HG03565 (cell line): ENCODE measurements around the gene GSTT4.
"Not testable (repeated sequence)": the region's sequence is repeated elsewhere in the genome, so short reads cannot be mapped to it uniquely, and the experiment has no call there.

Source experiments
- ATAC-seq: cut with Tn5 transposase; IDR thresholded peaks from one replicate; pipeline ENCODE4 v1.9.1; 2021; ENCODE audit warnings: mild to moderate bottlenecking, moderate library complexity; ENCODE audit not compliant: unreplicated experiment

The GSTT4 gene

DNA sequence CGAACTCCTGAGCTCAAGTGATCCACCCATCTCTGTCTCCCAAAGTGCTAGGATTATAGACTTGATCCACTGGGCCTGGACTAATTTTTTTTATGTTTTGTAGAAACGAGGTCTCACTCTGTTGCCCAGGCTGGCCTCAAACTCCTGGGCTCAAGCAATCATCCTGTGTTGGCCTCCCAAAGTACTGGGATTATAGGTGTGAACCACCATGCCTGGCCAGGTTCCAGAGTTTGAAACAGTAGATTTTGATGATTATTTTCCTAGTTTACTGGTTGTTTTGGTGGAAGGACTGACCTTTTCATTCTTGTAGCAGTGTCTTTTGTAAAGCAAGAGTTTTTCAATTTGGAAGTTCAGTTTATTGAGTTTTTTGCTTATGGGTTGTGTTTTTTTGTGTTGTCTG lies 20.8 kb upstream of the GSTT4 start:
- ATAC-seq = no peak

DNA sequence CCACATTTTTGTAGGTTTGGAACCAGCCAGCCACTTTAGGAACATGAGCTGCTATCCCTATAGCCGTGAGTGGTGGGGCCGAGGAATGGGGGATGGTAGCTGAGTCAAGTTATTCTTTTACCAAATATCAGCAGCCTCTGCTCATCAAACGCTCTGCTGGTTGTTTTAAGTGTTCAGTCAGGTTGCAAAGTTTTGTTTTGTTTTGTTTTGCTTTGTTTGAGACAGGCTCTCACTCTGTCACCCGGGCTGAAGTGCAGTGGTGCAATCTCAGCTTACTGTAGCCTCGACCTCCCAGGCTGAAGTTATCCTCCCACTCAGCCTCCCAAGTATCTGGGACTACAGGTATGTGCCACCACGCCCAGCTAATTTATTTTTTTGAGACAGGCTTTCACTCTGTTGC lies 20.2 kb upstream of the GSTT4 start:
- ATAC-seq = no peak

DNA sequence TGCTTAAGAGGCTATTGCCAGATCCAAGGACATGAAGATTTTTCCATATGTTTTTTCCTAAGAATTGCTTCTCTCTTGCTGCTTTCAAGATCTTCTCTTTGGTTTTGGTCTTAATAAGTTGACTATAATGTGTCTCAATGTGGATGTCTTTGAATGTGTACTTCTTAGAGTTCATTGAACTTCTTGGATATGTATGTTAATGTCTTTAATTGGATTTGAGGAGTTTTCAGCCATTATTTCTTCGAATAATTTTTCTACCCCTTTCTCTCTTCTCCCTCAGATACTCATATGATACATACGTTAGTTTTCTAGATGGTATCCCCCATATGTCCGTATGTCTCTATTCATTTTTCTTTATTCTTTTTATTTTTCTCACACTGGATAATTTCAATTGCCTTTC lies 19.1 kb upstream of the GSTT4 start:
- no peak for ATAC-seq

DNA sequence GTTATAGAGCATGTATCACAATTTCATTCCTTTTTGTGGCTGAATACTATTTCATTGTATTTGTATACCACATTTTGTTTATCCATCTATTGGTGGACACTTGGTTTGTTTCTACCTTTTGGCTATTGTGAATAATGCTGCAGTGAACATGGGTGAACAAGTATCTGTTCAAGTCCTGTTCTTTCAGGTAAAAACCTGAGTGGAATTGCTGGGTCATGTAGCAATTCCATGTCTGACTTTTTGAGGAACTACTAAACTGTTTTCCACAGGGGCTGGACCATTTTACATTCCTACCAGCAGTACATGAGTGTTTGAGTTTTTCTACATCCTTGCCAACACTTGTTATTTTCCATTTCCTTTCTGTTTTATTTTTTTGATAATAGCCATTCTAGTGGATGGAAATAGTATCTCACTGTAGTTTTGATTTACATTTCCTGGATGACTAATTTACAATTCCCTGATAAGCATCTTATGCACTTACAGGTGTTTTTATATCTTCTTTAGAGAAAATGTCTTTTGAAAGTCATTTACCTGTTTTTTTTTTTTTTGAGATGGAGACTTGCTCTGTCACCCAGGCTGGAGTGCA lies 18.0 kb upstream of the GSTT4 start:
- no peak for ATAC-seq

DNA sequence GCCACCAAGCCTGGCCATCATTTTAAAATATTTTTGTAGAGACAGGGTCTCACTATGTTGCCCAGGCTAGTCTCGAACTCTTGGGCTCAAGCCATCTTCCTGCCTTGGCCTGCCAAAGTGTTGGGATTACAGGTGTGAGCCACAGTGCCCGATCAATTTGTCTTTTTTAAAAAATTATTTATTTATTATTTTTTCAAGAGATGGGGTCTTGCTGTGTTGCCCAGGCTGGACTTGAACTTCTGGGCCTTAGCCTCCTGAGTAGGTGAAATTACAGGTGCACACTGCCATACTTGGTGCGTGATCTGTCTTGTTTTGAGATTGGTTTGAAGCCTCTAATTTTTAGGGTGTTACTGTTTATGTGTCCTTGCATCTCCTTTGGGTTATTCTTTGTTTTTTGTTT lies 16.1 kb upstream of the GSTT4 start:
- ATAC-seq = no peak

DNA sequence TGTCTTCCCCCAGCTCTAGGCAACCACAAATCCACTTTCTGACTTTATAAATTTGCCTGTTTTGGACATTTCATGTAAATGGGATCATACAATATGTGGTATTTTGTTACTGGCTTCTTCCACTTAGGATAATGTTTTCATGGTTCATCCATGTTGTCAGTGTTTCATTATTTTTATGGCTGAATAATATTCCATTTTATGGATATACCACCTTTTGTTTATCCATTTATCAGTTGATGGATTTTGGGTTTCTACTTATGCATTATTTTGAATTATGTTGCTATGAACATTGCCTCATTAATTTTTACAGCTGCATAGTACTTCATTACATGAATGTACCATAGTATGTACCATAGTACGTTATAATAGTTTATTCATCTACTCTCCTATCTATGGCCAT lies 10.9 kb upstream of the GSTT4 start:
- no peak for ATAC-seq

DNA sequence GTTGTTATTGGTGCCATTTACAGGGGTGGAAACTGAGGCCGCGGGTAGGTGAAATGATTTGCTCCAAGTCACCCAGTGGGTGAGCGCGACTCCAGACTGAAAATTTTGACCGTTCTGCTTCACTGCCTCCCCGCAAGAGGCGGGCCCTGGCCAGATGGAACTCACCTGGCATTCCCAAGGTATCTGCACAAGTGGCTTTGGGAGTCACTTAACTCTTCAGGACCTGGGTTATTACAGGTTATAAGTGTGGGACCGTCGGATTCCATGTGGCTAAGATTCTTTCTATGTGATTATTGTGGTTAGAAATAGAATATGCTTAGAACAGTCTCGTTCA lies 6.4 kb upstream of the GSTT4 start:
- ATAC-seq = no peak

DNA sequence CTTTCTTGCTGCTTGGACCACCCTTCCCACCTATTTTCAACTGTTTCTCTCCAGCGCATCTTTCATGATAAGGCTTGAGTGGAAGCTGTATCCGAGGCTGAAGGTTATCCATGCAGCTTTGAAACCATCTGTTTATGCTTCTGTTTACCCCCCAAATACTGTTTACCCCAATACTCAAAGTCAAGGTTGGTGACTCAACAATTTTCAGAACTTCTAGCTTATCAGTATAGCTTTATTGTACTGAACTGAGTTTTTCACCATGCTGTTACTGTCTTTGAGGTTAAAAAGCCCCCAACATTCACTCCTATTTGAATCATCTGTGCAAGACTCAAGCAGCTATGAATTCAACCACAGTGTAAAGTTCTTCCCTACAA lies 4.8 kb upstream of the GSTT4 start:
- no peak for ATAC-seq

DNA sequence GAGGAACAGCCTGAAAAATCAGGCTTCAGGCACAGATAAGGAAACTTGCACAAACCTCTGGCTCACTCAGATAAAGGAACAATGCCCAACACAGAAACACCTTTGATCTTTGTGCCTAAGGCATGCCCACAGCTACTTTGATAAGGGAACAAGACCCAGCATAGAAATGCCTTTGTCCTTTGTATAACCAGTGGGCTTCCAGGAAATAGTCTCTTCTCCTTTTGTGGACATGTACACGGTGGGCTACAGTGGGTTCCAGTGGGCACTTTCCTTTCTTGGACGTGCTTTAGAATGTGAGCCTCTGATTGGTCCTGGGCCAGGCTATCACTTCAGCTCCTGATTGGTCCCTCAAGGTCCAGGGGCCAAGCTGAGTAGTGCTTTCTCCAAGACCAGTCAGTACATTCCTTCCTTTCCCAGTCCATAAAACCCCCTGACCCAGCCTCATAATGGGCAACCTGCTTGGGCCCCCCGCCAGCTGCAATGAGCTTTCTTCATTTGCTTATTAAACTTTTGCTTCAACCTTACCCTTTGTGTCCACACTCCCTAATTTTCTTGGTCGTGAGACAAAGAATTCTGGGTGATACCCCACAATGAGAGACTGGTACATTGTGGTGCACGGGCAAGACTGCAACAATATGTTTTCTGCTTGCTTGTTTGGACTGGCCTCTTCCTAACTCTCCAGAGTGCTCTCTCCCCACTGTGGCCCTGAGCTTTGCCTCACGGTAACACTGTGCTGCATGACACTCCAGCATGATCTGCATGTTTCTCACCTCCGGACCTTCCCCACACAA lies 4.2 kb upstream of the GSTT4 start:
- no peak for ATAC-seq

DNA sequence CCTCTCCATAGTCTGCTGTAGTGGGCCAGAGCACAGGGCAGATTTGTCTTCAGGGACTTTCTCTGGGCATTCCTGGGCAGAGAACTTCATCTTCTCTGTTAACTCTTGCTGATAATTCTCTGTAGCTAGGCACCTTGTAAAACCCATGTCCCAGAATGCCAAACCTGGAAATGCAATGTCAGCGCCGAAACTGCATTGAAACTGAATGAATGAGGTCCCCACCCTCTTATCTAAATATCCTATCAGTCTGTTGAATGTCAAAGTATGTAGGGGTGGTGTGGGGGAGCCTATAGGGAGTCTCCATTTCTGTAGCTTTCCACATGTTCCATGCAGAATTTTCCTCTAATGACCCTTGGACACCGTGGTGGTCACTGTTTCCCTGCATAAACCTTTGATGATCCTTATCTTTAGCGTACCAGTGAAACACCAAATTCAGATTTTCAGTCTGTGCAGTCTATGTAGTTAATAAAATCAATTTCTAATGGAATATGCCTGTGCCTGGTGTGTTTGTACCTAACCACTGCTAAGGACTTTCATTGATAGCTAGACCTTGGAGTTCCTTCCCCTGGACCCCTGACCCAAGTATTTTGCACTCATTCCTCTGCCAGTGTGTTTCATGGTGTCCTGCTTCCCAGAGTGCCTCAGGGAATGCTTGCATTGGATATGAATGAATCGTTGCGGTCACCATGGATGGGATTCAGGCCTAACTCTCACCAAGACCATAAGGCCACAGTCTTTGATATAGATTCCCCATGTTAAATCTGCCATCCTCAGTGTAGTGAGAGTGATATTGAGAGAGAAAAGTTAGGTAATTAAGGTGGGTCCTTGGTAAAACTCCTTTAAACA lies 3.4 kb upstream of the GSTT4 start:
- no peak for ATAC-seq

DNA sequence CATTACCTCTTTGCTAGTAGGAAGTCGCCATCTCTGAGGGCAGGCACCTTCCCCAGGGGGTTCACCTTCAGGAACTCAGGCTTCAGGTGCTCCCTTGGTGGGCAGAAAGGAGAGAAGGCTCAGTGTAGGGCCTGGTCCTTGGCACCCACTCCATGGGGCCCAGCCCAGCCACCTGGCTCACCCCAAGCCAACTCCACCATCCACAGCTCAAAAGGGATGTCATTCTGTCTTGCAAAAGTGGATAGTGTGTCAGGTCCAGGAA lies 2.7 kb upstream of the GSTT4 start:
- ATAC-seq = no peak

DNA sequence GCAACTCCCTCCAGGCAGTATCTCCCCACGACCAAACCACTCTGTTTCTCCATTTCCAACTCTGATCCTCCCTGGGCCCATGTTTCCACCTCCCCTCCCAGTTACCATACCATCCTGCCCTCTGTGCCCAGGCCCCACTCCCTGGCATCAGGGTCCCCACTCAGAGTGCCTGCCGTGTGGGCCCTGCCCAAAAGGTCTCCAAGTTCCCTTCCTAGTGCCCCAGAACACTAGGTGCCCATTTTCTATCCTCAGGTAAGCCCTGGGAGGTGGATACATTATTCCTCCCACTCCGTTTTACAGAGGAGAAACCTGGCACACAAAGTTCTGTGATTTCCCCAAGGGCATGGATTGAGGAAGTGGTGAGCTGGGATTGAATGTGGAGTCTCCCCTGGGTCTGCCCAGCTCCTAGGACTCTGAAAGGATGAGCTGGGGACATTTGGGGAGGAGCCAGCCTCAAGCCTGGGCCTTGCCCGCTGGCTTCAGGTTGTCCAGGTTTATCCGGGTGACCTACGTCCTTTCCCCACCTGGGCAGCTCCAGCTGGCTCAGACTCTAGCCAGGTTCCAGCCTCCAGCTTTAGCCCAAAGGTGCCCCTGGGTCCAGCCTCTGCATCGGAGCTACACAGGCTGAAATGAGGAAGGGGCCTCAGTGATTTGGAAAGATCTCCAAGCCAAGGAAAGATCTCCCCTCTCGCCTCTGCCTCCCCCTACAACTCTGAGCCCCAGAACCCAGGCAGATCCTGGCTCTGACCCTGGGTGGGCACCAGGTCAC lies 2.2 kb upstream of the GSTT4 start:
- ATAC-seq = no peak

DNA sequence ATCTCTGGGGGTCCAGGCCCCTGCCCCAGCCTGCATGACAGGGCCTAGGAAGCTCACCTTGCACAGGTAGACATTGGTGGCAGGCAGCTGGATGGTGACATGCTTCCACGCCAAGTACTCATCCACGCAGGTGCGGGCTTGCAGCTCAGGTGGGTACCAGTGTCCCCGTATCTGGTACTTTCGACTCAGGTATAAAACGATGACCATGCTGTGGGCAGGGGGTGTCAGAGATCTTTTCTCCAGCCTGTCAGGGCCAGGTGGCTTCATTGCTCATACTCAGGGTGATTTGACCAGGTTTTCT lies 1.6 kb upstream of the GSTT4 start:
- ATAC-seq = no peak

DNA sequence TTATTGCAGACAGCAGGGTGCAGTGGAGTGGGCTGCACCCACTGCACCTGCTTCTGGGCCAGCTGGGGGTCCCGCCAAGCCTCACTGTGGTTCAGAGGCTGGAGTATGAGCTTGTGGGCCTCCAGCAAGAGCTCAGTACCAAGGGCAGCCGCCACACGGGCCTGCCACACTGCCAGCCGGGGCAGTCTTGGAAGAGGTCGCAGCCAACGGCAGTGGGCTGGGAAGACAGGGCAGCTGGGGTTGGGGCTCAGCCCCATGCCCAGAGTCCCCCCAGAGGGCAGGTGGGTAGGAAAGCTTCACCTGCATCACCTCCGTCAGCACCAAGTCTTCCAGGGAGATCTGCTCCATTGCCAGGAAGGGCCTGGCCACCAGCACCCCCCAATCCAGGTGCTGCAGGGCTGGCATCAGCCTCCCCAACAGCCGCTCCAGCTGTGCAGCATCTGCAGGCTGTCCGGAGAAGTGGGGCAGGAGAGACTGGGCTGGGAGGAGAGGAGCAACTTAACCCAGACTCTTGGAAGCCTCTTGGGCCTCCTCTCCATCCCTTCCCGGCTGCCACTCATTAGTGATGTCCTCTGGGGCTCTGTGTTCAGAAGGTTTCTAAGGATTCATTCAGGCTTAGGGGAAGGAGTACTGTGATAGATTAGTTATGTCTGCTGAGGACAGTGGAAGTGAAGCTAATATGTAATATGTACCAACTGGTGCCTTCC lies 1.1 kb upstream of the GSTT4 start:
- ATAC-seq = no peak

DNA sequence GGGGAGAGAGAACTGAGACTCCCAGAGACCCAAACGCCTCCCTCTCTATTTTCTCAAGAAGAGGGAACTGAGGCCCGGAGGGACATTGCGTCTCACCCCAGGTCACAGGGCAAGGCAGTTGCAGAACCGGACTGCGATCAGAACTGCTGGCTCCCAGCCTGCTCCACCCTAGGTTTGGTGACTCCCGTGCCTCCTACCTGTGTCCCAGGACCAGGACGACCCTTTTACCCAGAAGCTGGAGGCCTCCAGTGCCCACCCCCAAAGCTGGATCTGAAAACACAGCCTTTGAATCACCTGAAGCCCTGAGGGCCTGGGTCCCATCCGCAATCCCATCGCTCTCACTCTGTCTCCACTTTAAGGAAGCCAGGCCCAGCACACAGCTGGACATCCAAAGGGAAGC lies 1.4 kb downstream of the GSTT4 start:
- no peak for ATAC-seq

DNA sequence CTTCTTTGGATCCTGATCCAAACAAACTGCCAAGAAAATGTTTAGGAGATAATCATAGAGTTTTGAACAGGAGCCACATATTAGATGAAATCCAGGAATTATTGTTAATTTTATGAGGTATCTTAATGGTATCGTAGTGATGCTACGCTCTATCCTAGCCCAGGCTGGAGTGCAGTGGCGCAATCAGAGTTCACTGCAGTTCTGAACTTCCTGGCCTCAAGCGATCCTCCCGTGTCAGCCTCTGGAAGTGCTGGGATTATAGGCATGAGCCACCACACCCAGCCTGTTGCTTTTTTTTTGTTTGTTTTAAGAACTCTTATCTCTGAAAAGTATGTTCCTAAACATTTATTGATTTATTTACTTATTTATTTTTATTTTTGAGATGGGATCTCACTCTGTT lies 2.4 kb downstream of the GSTT4 start:
- ATAC-seq = no peak

DNA sequence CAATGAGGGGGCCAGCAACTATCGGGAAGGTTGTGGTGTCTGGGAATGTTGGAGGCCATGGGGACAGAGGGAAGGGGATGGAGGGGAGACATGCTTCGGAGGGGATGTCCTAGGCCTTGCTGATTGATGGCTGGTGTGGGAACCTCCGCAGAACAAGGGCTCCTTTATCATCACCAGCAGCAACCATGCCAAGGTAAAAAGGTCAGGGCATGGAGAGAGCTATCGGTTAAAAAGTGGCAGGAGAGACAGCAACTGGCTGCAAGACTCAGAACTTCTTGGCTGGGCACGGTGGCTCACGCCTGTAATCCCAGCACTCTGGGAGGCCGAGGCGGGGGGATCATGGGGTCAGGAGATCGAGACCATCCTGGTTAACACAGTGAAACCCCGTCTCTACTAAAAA lies 3.0 kb downstream of the GSTT4 start:
- no peak for ATAC-seq

DNA sequence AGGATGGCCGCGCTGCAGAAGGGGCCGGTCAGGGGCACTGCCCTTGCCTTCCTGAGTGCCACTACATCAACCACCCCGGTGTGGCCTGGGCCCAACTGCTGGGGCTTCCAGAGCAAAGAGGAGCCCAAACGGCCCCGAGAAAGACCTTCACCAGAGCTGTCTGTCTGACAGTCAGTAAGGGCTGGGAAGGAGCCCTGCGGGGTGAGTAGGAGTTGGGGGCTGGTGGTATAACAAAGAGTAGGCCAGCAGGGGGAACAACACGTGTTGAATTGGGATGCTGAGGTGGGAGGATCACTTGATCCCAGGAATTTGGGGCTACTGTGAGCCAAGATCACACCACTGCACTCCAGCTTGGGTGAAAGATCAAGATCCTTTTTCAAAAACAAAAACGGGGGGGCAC lies 3.9 kb downstream of the GSTT4 start:
- no peak for ATAC-seq

DNA sequence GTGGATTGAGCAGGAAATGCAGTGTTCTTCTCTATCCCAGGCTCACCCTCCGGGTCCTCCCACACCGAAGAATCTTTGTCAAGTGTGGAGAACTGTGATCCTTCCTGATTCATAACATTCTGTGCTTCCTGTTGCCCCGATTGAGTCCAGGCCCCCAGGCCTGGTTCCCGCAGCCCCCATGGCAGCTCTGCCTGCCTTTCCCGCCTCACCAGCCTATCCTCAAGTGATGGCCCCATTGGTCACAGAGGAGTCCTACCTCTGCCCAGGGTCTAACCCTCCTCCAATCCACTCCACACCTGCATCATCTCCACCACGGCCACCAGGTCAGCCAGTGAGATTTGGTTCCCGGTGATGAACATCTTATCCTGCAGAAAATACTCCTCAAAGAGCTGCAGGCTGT lies 5.5 kb downstream of the GSTT4 start:
- ATAC-seq = not testable (repeated sequence)

DNA sequence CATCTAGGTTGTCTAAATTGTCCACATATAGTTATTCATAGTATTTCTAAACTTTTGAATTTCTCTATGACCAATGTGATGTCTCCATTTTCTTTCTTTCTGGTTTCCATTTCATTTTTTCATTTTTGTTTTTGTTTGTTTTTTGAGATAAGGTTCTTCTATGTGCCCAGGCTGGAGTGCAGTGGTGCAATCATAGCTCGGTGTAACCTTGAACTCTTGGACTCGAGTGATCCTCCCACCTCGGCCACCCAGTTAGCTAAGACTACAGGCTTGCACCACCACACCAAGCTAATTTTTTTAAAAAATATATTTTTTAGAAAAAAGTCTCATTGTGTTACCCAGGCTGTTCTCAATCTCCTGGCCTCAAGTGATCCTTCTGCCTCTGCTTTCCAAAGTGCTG lies 8.2 kb downstream of the GSTT4 start:
- ATAC-seq = no peak

DNA sequence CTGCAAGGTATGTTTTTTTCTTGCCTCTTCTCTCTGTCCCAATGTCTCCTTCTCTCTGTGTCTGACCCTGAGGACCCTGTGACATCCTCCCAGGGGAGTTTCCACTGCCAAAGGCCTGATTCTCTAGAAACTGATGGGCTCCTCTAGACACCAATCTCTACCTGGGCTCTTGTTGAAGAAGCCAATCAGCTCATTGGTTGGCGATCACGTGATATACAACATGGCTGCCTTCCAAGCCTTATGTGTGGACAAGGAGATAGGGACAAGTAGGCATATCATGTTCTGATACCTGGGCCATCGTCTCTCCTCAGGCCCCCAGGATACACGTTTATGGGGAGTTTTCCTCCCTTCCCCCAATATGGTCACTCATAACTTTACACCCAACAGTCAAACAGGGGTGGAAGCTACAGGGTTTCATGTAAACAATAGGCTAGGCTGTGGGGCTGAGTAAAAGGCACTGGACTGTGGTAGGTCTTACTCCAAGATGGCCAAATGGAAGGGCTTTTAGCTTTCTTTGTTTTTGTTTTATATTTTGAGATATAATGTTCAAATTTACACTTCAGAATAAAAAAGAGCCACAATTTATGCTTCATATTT lies 11.6 kb downstream of the GSTT4 start:
- ATAC-seq = not testable (repeated sequence)
